ENCODE measurements around the gene WIPI1. TPM values are rescaled to one million over a fixed set of nuclear protein-coding genes. Genes with fewer than 3 reads are reported as not detected.
A peak's percentile ranks its signal among the peaks of the same experiment; 100 is the strongest.

The WIPI1 gene
- total RNA-seq, 1 donor from 2014 or later = 24.9 TPM

- ATAC-seq (no peak), DNase-seq (ENCODE audit: low spot score) (no peak)
Observed at GRCh38 chr17:68440526-68440925, 16.8 kb downstream of the WIPI1 start.

- DNase-seq (ENCODE audit: low spot score) (no peak), ATAC-seq (no peak)
Observed at GRCh38 chr17:68439656-68440290, 17.5 kb downstream of the WIPI1 start.

- DNase-seq (ENCODE audit: low spot score) (no peak), ATAC-seq (peak; percentile 77)
Observed at GRCh38 chr17:68437979-68438822, 19.1 kb downstream of the WIPI1 start.

GRCh38 chr17:68435876-68436842 lies 21.1 kb downstream of the WIPI1 start:
- peak; percentile 91 for ATAC-seq
- DNase-seq (ENCODE audit: low spot score) = peak; percentile 78

- ATAC-seq (no peak), DNase-seq (ENCODE audit: low spot score) (no peak)
Observed at GRCh38 chr17:68435361-68435760, 21.9 kb downstream of the WIPI1 start.

DNA sequence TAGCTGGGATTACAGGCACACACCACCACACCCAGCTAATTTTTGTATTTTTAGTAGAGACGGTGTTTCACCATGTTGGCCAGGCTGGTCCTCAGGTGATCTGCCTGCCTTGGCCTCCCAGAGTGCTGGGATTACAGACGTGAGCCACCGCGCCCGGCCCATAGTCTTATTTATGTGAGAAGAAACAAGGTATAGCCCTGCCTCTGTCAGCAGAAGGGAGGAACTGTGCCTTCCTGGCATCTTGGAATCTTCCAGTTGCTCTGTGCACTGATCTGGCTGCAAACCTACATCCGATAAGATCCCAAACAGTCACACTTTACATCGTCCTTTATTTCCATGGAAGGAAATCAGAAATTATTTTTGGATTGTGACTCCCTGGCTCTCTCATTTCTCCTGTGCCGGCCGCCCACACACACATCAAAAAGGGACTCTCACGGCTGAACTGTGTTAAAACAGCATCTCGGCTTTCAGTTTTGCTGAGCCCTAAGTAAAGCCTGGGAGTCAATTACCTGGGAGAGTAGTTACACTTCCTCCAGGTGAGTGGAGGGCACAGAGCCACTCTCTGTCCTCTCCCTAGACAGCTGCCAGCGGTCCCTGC lies 23.3 kb downstream of the WIPI1 start:
- no peak for DNase-seq (ENCODE audit: low spot score)

DNA sequence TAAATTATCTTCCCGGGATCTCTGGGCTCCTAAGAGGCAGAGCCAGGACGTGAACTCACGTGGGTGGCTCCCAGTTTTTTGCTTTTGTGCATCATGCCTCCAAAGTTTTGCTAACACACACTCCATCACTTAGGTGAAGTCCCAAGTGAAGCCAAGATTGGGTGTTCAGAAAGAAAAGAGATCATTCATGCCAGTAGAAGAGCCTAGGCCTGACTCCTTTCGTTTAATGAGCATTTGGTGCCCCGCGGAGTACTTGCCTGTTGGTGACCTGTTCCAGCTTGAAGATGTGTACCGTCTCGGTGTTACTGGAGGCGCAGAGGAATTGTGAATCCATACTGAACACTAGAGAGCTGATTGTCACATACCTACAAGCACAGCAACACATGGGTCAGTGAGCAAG lies 24.1 kb downstream of the WIPI1 start:
- DNase-seq (ENCODE audit: low spot score) (no peak), ATAC-seq (no peak)

More for the DNA sequence above, 23.3 kb downstream of the WIPI1 start:
- no peak for ATAC-seq

- ATAC-seq = no peak
- no peak for DNase-seq (ENCODE audit: low spot score)
Observed at GRCh38 chr17:68432086-68432864, 25.0 kb downstream of the WIPI1 start.

DNA sequence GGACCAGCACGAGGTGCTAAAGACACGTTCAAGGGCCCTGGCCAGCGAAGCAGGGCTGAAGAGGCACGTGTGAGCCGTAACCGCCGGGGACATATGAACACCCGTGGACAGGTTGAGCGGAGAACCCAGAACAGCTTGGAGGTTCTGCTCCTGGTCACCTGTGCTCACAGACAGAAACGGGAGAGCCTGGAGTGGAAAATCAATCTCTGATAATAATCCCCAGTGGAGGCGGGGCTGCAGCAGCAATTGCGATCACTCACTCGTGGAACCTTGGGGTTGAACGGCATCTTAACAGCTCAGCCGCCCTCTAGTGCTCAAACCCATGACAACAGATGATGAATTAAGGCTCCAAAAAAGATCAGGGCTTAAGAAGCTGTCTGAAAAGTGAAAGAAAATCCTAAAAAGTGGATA lies 25.6 kb downstream of the WIPI1 start:
- no peak for ATAC-seq
- DNase-seq (ENCODE audit: low spot score) = no peak

DNA sequence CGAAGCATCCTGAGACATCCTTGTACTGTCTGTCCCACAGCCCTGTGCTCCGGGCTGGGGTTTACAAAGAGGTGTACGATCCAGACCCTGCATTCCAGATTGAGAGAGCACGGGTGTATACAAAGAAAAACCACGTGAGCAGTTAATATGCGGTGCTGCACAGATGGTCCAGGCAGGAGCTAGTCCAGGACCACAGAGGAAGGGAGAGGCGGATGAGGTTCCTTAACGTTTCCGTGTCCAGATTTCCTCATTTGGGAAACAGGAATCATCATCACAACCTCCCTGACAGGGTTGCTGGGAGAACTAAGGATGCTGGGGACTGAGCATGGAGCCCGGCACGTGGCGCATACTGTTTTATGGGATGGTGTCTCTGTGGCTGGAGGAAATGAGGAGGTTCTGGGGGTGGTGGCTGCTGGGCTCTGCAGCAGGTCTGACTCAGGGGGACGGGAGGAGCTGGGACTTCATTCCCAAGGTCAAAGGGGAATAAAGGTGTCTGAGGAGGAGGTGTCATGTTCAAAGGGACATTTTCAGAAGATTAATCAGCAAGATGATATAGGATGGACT lies 26.2 kb downstream of the WIPI1 start:
- no peak for ATAC-seq
- no peak for DNase-seq (ENCODE audit: low spot score)

DNA sequence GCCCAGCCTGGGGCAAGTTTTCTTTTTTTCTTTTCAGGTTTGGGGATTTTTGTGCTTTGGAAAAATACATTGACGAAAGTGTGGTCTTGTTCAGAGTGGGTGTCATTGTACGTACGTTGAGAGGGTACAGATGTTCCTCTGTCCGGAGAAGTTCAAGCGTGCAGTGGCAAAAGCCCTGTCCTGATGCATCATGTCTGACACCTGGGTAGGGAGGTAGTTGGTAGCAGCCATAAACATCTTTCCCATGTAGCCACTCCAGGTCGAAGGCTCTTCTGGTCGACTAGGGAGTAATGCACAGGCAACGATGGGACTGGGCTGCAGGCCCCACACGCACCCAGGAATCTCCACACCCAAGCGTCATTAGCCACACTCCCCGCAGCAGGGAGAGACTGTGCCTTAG lies 27.4 kb downstream of the WIPI1 start:
- ATAC-seq (no peak), DNase-seq (ENCODE audit: low spot score) (no peak)

DNA sequence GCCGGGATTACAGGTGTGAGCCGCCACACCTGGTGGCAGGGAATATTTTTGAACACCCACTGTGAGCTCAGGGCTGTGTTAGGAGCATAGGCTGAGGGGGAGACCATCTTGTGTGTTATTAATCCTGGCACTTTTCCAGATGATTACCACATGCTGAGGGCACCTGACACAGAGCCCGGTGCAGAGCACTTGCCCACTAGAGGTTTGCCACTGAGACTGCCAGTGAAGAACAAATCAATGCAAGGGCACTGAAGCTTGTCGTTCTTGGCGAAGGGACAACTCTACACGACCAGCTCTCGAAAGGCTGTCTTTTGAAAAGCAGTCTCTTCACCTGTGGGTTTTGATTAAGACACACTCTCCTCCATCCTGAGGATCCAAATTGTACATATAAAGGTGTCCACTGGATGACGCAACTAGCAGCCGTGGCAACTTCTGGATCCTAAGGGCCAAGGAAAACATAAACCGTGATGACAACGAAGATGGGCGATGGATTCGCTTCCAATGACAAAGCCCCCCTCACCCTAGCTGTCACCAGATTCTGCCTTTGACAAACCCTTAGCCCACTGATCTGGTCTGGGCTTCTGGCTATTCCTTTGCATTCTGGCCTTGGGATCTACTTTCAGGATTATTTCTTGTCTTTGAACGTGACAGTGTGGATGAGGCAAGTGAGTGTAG lies 28.7 kb downstream of the WIPI1 start:
- peak; percentile 88 for ATAC-seq
- DNase-seq (ENCODE audit: low spot score) = peak; percentile 75

- DNase-seq (ENCODE audit: low spot score) (no peak), ATAC-seq (no peak)
Observed at GRCh38 chr17:68427575-68427974, 29.7 kb downstream of the WIPI1 start.

- ATAC-seq (no peak), DNase-seq (ENCODE audit: low spot score) (no peak)
Observed at GRCh38 chr17:68425979-68426378, 31.3 kb downstream of the WIPI1 start.

GRCh38 chr17:68424861-68425260 lies 32.4 kb downstream of the WIPI1 start:
- DNase-seq (ENCODE audit: low spot score) (no peak), ATAC-seq (no peak)

- DNase-seq (ENCODE audit: low spot score) (no peak), ATAC-seq (no peak)
Observed at GRCh38 chr17:68424203-68424602, 33.1 kb downstream of the WIPI1 start.

DNA sequence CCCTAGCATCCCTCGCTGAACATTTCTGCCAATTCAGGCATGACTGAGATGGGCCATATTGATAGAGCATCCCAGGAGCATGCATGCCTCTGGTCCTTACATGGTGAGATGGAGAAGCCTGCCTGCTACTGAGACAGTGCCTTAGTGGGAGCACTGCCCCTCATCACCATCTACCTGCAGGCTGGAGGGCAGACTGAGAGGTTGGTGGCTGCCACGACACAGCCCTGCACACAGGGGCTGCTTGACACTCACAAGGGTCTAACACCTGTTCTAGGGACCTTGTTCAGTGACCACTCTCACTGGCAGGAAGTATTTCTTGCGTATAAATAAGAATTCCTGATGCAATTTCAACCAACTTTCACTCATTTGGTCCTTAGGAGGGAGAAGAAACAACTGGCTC lies 34.0 kb downstream of the WIPI1 start:
- DNase-seq (ENCODE audit: low spot score) (no peak), ATAC-seq (no peak)

- no peak for DNase-seq (ENCODE audit: low spot score)
- ATAC-seq = no peak
Observed at GRCh38 chr17:68422821-68423220, 34.5 kb downstream of the WIPI1 start.

DNA sequence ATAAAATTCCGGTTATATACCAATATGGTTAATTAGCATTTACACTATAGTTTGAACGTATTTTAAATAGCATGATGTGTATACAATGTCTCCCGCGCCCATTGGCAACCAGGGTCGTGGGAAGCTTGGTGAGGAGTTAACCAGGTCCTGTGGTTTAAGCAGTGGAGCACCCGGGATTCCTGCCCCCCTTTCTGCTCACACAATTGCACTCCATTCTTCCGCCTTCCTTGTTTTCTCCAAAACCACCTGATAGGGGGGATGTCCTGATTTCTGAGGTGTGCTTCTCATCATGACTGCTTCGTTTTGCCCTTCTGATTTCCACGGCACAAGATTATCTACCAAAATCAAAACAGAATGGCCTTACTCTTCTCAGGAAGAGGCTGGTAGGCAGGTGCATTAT lies 35.8 kb downstream of the WIPI1 start:
- no peak for DNase-seq (ENCODE audit: low spot score)
- ATAC-seq = no peak

Data from left lobe of liver (tissue), 2 donors.